ENCODE data around the gene PEX12.
"Not testable (repeated sequence)": the region's sequence is repeated elsewhere in the genome, so short reads cannot be mapped to it uniquely, and the experiment has no call there.

The PEX12 gene

GRCh38 chr17:35531160-35531559 lies 47.2 kb downstream of the PEX12 start:
- DNase-seq (ENCODE audit: low read depth in 1 of 2, low spot score in 1 of 2), result no peak
- Histone ChIP-seq H3K27me3 (ENCODE audit: insufficient read depth, poor library complexity, severe bottlenecking) (no peaks in the 10 kb centered on the region), H3K4me3 (replicated peaks; ENCODE audit: insufficient read depth, low read length) (no peak overlapping the region), H3K27ac (replicated peaks) (no peak overlapping the region)
- TF ChIP-seq, protein P1, sequence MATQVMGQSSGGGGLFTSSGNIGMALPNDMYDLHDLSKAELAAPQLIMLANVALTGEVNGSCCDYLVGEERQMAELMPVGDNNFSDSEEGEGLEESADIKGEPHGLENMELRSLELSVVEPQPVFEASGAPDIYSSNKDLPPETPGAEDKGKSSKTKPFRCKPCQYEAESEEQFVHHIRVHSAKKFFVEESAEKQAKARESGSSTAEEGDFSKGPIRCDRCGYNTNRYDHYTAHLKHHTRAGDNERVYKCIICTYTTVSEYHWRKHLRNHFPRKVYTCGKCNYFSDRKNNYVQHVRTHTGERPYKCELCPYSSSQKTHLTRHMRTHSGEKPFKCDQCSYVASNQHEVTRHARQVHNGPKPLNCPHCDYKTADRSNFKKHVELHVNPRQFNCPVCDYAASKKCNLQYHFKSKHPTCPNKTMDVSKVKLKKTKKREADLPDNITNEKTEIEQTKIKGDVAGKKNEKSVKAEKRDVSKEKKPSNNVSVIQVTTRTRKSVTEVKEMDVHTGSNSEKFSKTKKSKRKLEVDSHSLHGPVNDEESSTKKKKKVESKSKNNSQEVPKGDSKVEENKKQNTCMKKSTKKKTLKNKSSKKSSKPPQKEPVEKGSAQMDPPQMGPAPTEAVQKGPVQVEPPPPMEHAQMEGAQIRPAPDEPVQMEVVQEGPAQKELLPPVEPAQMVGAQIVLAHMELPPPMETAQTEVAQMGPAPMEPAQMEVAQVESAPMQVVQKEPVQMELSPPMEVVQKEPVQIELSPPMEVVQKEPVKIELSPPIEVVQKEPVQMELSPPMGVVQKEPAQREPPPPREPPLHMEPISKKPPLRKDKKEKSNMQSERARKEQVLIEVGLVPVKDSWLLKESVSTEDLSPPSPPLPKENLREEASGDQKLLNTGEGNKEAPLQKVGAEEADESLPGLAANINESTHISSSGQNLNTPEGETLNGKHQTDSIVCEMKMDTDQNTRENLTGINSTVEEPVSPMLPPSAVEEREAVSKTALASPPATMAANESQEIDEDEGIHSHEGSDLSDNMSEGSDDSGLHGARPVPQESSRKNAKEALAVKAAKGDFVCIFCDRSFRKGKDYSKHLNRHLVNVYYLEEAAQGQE (IDR thresholded peaks at IDR 0.05; ENCODE audit: insufficient replicate concordance, low read depth), result no peak
- no peak for TF ChIP-seq GABPA (IDR thresholded peaks at IDR 0.05; ENCODE audit: low read depth)
- no peak for TF ChIP-seq POLR2AphosphoS5 (IDR thresholded peaks at IDR 0.05; ENCODE audit: low read depth)
- TF ChIP-seq SPI1 (IDR thresholded peaks at IDR 0.05; ENCODE audit: borderline replicate concordance, low read depth), result no peak
- TF ChIP-seq CTCF (IDR thresholded peaks at IDR 0.05; ENCODE audit: insufficient read depth, low read length), result no peak

DNA sequence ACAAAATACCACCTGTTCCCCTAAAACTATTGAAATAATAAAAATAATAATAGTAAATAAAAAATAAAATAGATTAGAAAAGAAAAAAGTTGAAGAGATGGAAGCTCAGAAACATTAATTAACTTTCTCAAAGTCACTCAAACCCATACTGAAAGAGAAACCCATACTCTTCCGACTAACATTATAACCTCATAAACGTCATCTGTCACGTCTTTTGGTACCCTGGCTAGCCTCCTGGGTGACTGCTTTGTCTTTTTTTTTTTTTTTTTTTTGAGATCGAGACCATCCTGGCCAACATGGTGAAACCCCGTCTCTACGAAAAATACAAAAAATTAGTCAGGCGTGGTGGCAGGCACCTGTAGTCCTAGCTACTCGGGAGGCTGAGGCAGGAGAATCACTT lies 48.5 kb downstream of the PEX12 start:
- no peak for TF ChIP-seq CTCF (IDR thresholded peaks at IDR 0.05; ENCODE audit: insufficient read depth, low read length)
- TF ChIP-seq, protein P1 (IDR thresholded peaks at IDR 0.05; ENCODE audit: insufficient replicate concordance, low read depth), result no peak
- no peak for TF ChIP-seq POLR2AphosphoS5 (IDR thresholded peaks at IDR 0.05; ENCODE audit: low read depth)
- no peak for TF ChIP-seq GABPA (IDR thresholded peaks at IDR 0.05; ENCODE audit: low read depth)
- TF ChIP-seq SPI1 (IDR thresholded peaks at IDR 0.05; ENCODE audit: borderline replicate concordance, low read depth), result no peak
- DNase-seq (ENCODE audit: low read depth in 1 of 2, low spot score in 1 of 2), result no peak
- no peak overlapping the region for H3K27ac ChIP-seq (replicated peaks)

GRCh38 chr17:35529326-35529725 lies 49.0 kb downstream of the PEX12 start:
- not testable (repeated sequence) for DNase-seq (ENCODE audit: low read depth in 1 of 2, low spot score in 1 of 2); H3K27me3 ChIP-seq (ENCODE audit: insufficient read depth, poor library complexity, severe bottlenecking); H3K27ac ChIP-seq (replicated peaks); H3K4me3 ChIP-seq (replicated peaks; ENCODE audit: insufficient read depth, low read length)

More for the DNA sequence above, 48.5 kb downstream of the PEX12 start:
- Histone ChIP-seq H3K27me3 (ENCODE audit: insufficient read depth, poor library complexity, severe bottlenecking) (no peaks in the 10 kb centered on the region), H3K4me3 (replicated peaks; ENCODE audit: insufficient read depth, low read length) (no peak overlapping the region)
